WTC11 (cell line): ENCODE data around the gene FOXI1.

Experiments
- ATF3 ChIP-seq: sonication (generic); formaldehyde crosslinking; conservative IDR thresholded peaks from 2 replicates; pipeline ENCODE4 v1.8.1; 2022; ENCODE audit warnings: mild to moderate bottlenecking, missing genetic modification reagents
- CTCF ChIP-seq: fragments of 200-600 bp; IDR thresholded peaks from 2 replicates; pipeline ENCODE4 v1.8.0; 2022; ENCODE audit warnings: antibody characterized with exemption
- HMGXB4 ChIP-seq: sonication (generic); formaldehyde crosslinking; IDR thresholded peaks from 2 replicates; pipeline ENCODE4 v1.8.1; 2023; ENCODE audit warnings: mild to moderate bottlenecking, moderate library complexity, missing genetic modification reagents
- JUN ChIP-seq: sonication (generic); formaldehyde crosslinking; IDR thresholded peaks from 2 replicates; pipeline ENCODE4 v1.8.0; 2023; ENCODE audit warnings: mild to moderate bottlenecking, missing genetic modification reagents
- KAT7 ChIP-seq: sonication (generic); formaldehyde crosslinking; IDR thresholded peaks from 2 replicates; pipeline ENCODE4 v1.8.1; 2023; ENCODE audit warnings: missing genetic modification reagents, mild to moderate bottlenecking, borderline replicate concordance
- MXD4 ChIP-seq: fragments of 250-450 bp; sonication (Bioruptor Pico); IDR thresholded peaks from 2 replicates; pipeline ENCODE4 v1.8.0; 2021; ENCODE audit warnings: mild to moderate bottlenecking, moderate library complexity, borderline replicate concordance
- RELA ChIP-seq: sonication (generic); formaldehyde crosslinking; IDR thresholded peaks from 2 replicates; pipeline ENCODE4 v1.8.1; 2022; ENCODE audit warnings: missing genetic modification reagents, mild to moderate bottlenecking, borderline replicate concordance
- SP1 ChIP-seq: sonication (generic); formaldehyde crosslinking; conservative IDR thresholded peaks from 2 replicates; pipeline ENCODE4 v1.8.1; 2022; ENCODE audit warnings: missing genetic modification reagents
- USF2 ChIP-seq: sonication (generic); formaldehyde crosslinking; IDR thresholded peaks from 2 replicates; pipeline ENCODE4 v1.8.1; 2023; ENCODE audit warnings: mild to moderate bottlenecking, missing genetic modification reagents, moderate library complexity
- ZNF121 ChIP-seq: sonication (generic); formaldehyde crosslinking; IDR thresholded peaks from 2 replicates; pipeline ENCODE4 v1.8.0; 2023; ENCODE audit warnings: missing genetic modification reagents

GRCh38 chr5:170132269-170132975 lies 26.7 kb downstream of the FOXI1 start:
- no peak for TF ChIP-seq RELA (CRISPR knock-in tag)
- TF ChIP-seq CTCF = no peak
- no peak for TF ChIP-seq JUN
- TF ChIP-seq SP1 = no peak
- no peak for TF ChIP-seq KAT7 (CRISPR knock-in tag)
- no peak for TF ChIP-seq ZNF121
- TF ChIP-seq MXD4 (CRISPR knock-in tag) = no peak
- TF ChIP-seq ATF3 (CRISPR knock-in tag) = no peak
- TF ChIP-seq USF2 = no peak
- no peak for TF ChIP-seq HMGXB4
